Keratinocyte (primary cell): ENCODE results near the gene SPIRE1. TPM values are rescaled to one million over a fixed set of nuclear protein-coding genes. Genes with fewer than 3 reads are reported as not detected.

Experiments used
- DNase-seq: peaks from one replicate; pipeline ENCODE4 v3.0.0-alpha.2; 2011; ENCODE audit warnings: low read depth, missing footprints, low spot score
- FAIRE-seq: peaks from 2 replicates; lab custom pipeline; 2011; peaks lifted over from hg19 to GRCh38; lab: Jason Lieb, UNC
- H2AFZ ChIP-seq: 2 replicates; pipeline ENCODE4 v1.6.0; 2012; ENCODE audit warnings: low read length, control low read depth, inconsistent platforms; ENCODE audit not compliant: control insufficient read depth
- H3K27ac ChIP-seq: 2 replicates; pipeline ENCODE4 v1.5.1; 2011; ENCODE audit warnings: low read length; ENCODE audit not compliant: control insufficient read depth, insufficient read depth
- H3K27me3 ChIP-seq: 3 replicates; pipeline ENCODE4 v1.6.0; 2011; ENCODE audit warnings: low read length; ENCODE audit not compliant: control insufficient read depth, insufficient read depth; ENCODE audit errors: extremely low read depth
- H3K36me3 ChIP-seq, 2 experiments: 2 replicates in 1 of 2; 3 replicates in 1 of 2; pipeline ENCODE4 v1.5.1; 2011; ENCODE audit warnings: low read length in 2 of 2, mild to moderate bottlenecking in 1 of 2; ENCODE audit not compliant: control insufficient read depth in 2 of 2, insufficient read depth in 2 of 2; ENCODE audit errors: extremely low read depth in 1 of 2
- H3K4me1 ChIP-seq: 3 replicates; pipeline ENCODE4 v1.5.1; 2011; ENCODE audit warnings: low read length; ENCODE audit not compliant: control insufficient read depth, insufficient read depth; ENCODE audit errors: extremely low read depth
- H3K4me2 ChIP-seq: 3 replicates; pipeline ENCODE4 v1.6.0; 2011; ENCODE audit warnings: low read depth, low read length; ENCODE audit not compliant: control insufficient read depth, insufficient read depth; ENCODE audit errors: extremely low read depth
- H3K4me3 ChIP-seq, 3 experiments: fragments of 200-600 bp in 1 of 3; sonication (generic) in 1 of 3; 2 replicates in 2 of 3; 3 replicates in 1 of 3; pipeline ENCODE4 v1.5.1; 2011 to 2016; ENCODE audit warnings: low read length in 3 of 3, mild to moderate bottlenecking in 3 of 3, control low read depth in 2 of 3, inconsistent platforms in 1 of 3, low read depth in 1 of 3, mixed read lengths in 1 of 3, mixed run types in 1 of 3, moderate library complexity in 1 of 3; ENCODE audit not compliant: control insufficient read depth in 2 of 3, insufficient read depth in 2 of 3; ENCODE audit errors: extremely low read depth in 1 of 3
- H3K79me2 ChIP-seq: 2 replicates; pipeline ENCODE4 v1.6.0; 2012; ENCODE audit warnings: low read length; ENCODE audit not compliant: control insufficient read depth, insufficient read depth
- H3K9ac ChIP-seq: 3 replicates; pipeline ENCODE4 v1.6.0; 2011; ENCODE audit warnings: low read length; ENCODE audit not compliant: control insufficient read depth, insufficient read depth; ENCODE audit errors: extremely low read depth
- H3K9me1 ChIP-seq: 3 replicates; pipeline ENCODE4 v1.6.0; 2011; ENCODE audit warnings: low read length; ENCODE audit not compliant: control insufficient read depth, insufficient read depth; ENCODE audit errors: extremely low read depth
- H3K9me3 ChIP-seq: 2 replicates; pipeline ENCODE4 v1.5.1; 2012; ENCODE audit warnings: low read depth, low read length; ENCODE audit not compliant: control insufficient read depth
- H4K20me1 ChIP-seq: 3 replicates; pipeline ENCODE4 v1.6.0; 2011; ENCODE audit warnings: low read length; ENCODE audit not compliant: control insufficient read depth, insufficient read depth; ENCODE audit errors: extremely low read depth
- EZH2 ChIP-seq: IDR thresholded peaks from one replicate; pipeline ENCODE4 v1.6.1; 2012; ENCODE audit warnings: inconsistent platforms, mild to moderate bottlenecking, low read length, moderate library complexity
- dilution Hi-C: fragments of 300-500 bp; cut with MboI; formaldehyde crosslinking; loops from one replicate; pipeline ENCODE4 v1.7.0; 2020; ENCODE audit warnings: low sequenced_read_pairs; ENCODE audit not compliant: extremely low pct_ligation_motif_present
- polyA plus RNA-seq, 5 experiments: library from polyadenylated mRNA; depleted of rRNA in 3 of 5; stranded (reverse) in 3 of 5; stranded (forward) in 1 of 5; unstranded in 1 of 5; fragments of >200 nt; gene quantifications; 1 replicate in 1 of 5; 2 replicates in 3 of 5; 3 replicates in 1 of 5; pipeline versions ENCODE4 v1.2.1 to v1.2.3, GENCODE V29; 2011 to 2012; ENCODE audit warnings: missing spikeins in 2 of 5, low read depth in 1 of 5, low replicate concordance in 1 of 5
- TF ChIP-seq, protein P1 (sequence below), 3 experiments: IDR thresholded peaks in 1 of 3; conservative IDR thresholded peaks in 1 of 3; optimal IDR thresholded peaks in 1 of 3; 2 replicates in 2 of 3; 3 replicates in 1 of 3; pipeline versions ENCODE3 to v1.5.1; 2011; ENCODE audit warnings: low read length in 3 of 3, mild to moderate bottlenecking in 3 of 3, moderate library complexity in 2 of 3, control low read depth in 1 of 3, inconsistent platforms in 1 of 3; ENCODE audit not compliant: insufficient read depth in 2 of 3; ENCODE audit errors: extremely low read depth in 1 of 3

The SPIRE1 gene
- polyA plus RNA-seq, 1 donor (not counting 4 experiments of a cell fraction or from before 2014, with no cell fraction given), result 20.6 TPM

DNA sequence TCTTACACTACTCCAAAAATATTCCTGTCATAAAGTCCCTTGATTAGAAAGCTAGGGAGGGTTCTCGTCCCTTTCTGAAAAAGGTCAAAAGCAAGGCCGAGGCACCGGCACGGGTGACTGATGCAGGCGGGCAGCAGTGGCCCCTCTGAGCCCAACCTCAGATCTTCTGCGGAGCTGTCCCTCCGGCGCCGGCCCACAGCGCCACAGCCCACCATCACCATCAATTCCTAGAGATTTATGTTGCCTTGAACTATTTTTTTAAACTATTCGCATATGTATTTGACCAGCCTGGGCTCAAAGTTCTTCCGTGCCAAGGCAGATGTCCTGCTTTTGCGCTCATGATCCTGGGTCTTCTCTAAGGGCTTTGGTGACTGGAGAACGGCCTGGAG, 223.4 kb downstream of the SPIRE1 start:
- H3K9ac ChIP-seq, result no peak overlapping the region
- no peak overlapping the region for H3K27ac ChIP-seq
- no peak for FAIRE-seq
- no peaks in the 10 kb centered on the region for H3K9me1 ChIP-seq
- H3K27me3 ChIP-seq, result no peaks in the 10 kb centered on the region
- H4K20me1 ChIP-seq, result no peaks in the 10 kb centered on the region
- no peak for TF ChIP-seq EZH2
- TF ChIP-seq, protein P1, sequence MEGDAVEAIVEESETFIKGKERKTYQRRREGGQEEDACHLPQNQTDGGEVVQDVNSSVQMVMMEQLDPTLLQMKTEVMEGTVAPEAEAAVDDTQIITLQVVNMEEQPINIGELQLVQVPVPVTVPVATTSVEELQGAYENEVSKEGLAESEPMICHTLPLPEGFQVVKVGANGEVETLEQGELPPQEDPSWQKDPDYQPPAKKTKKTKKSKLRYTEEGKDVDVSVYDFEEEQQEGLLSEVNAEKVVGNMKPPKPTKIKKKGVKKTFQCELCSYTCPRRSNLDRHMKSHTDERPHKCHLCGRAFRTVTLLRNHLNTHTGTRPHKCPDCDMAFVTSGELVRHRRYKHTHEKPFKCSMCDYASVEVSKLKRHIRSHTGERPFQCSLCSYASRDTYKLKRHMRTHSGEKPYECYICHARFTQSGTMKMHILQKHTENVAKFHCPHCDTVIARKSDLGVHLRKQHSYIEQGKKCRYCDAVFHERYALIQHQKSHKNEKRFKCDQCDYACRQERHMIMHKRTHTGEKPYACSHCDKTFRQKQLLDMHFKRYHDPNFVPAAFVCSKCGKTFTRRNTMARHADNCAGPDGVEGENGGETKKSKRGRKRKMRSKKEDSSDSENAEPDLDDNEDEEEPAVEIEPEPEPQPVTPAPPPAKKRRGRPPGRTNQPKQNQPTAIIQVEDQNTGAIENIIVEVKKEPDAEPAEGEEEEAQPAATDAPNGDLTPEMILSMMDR (optimal IDR thresholded peaks at IDR 0.05 in 1 of 3, IDR thresholded peaks at IDR 0.05 in 1 of 3, conservative IDR thresholded peaks at IDR 0.05 in 1 of 3; ENCODE audit: extremely low read depth in 1 of 3, insufficient read depth in 2 of 3, low read length in 3 of 3), result no peak
- H3K4me3 ChIP-seq, result no peak overlapping the region
- dilution Hi-C loops, result no loop called here
- peaks cover 3 to 11% of the 10 kb centered on the region in 2 experiments for H3K36me3 ChIP-seq
- no peaks in the 10 kb centered on the region for H3K4me1 ChIP-seq
- H3K79me2 ChIP-seq, result no peaks in the 10 kb centered on the region
- H3K9me3 ChIP-seq, result no peaks in the 10 kb centered on the region
- no peak overlapping the region for H2AFZ ChIP-seq
- DNase-seq, result no peak
- no peak overlapping the region for H3K4me2 ChIP-seq

DNA sequence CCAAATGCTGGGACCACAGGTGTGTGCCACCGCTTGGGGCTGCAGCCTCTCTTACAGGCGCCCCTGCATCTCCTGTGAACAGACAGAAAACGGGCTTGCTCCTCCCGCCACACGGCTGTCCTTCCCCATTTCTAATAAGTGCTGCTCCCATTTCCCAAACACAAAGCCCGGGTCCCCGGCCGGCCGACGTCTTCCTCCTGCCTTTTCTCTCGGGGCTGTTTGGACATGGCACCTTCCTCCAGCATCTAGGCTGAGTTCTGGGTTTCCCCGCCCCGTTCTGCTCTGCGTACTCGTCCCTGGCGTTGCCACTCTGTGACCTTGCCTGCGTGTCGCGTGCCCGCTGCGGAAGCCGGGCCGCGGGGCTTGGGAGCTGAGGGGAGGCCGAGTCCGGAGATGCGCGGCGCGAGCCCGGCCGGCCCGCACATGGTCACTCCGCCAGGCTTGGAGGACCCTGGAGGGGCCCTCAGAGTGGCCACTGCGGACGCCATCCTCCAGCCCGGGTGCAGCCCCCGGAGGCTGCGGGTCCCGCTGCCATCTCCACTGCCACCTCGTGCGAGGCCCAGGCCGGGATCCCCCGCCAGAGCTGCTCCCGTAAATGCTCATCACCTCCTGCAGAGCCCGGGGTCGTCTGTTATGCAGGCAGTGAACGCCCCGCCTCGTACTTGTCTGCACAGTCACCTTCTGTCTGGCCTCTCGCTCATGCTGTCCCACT, 223.9 kb downstream of the SPIRE1 start:
- H2AFZ ChIP-seq, result no peak overlapping the region
- H3K9me1 ChIP-seq, result no peaks in the 10 kb centered on the region
- no peak overlapping the region for H3K4me3 ChIP-seq
- H3K4me2 ChIP-seq, result no peak overlapping the region
- no peaks in the 10 kb centered on the region for H3K27me3 ChIP-seq
- H3K4me1 ChIP-seq, result no peaks in the 10 kb centered on the region
- H3K9ac ChIP-seq, result no peak overlapping the region
- peaks cover 3 to 11% of the 10 kb centered on the region in 2 experiments for H3K36me3 ChIP-seq
- FAIRE-seq, result no peak
- H4K20me1 ChIP-seq, result no peaks in the 10 kb centered on the region
- H3K9me3 ChIP-seq, result no peaks in the 10 kb centered on the region
- H3K27ac ChIP-seq, result no peak overlapping the region
- dilution Hi-C loops, result no loop called here
- no peak for DNase-seq
- TF ChIP-seq, protein P1 (optimal IDR thresholded peaks at IDR 0.05 in 1 of 3, IDR thresholded peaks at IDR 0.05 in 1 of 3, conservative IDR thresholded peaks at IDR 0.05 in 1 of 3; ENCODE audit: extremely low read depth in 1 of 3, insufficient read depth in 2 of 3, low read length in 3 of 3), result no peak
- no peak for TF ChIP-seq EZH2
- no peaks in the 10 kb centered on the region for H3K79me2 ChIP-seq
